ENCODE data around the gene URI1. TPM values are rescaled to one million over a fixed set of nuclear protein-coding genes. Genes with fewer than 3 reads are reported as not detected.

URI1 gene
- total RNA-seq, 2 experiments from 2014 or later = 48.3 to 60.8 TPM

DNA sequence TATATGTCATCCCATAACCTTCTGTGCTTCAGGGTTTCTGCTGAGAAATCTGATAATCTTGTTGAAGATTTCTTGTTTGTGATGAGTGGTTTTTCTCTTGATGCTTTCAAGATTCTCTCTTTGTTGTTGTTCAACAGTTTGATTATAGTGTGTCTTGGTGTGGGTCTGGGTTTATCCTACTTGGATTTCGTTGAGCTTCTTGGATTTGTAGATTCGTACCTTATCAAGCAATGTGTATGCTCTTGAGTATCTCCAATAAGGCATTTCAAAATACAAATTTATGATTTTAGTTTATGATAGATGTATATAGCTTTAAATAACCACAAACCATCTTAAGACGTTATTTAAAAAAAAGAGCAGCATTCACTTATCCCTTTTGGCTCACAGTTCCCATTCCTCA is 57.5 kb downstream of the URI1 start:
- Mint-ChIP-seq H3K9me3 (ENCODE audit: low read depth) (peaks cover 4% of the 10 kb centered on the region), H3K4me1 (peaks cover 19% of the 10 kb centered on the region), H3K27me3 (no peaks in the 10 kb centered on the region), H3K27ac (no peak overlapping the region), H3K36me3 (peaks cover 70% of the 10 kb centered on the region), H3K4me3 (no peak overlapping the region)
- ATAC-seq (no peak), DNase-seq (no peak)
- CTCF ChIA-PET = interaction anchor here (1.3 kb wide), 1 partner anchor 58 kb away, joined by 3 read pairs; no protein-coding TSS in a partner anchor

DNA sequence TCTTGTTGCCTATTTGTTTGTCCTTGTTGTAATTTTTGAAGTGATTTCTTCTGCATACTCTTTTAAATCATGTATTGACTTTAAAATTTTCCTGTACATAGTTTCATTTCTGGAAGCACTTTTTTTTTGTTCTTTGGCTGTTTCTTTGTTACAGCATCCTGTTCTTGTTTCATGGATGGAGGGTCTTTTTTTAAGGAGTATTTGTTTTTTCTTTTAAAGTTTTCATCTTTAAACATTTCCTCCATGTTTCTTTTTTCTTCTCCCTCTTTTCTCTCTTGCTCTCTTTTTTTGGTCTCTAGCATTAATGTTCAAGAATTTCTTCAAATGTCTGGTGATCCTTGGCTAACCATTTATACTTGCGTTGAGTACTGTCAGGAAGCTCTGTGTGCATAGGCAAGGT is 58.8 kb downstream of the URI1 start:
- no peak for DNase-seq
- Mint-ChIP-seq H3K4me3 (no peak overlapping the region), H3K9me3 (ENCODE audit: low read depth) (peaks cover 4% of the 10 kb centered on the region), H3K27ac (no peak overlapping the region), H3K27me3 (no peaks in the 10 kb centered on the region), H3K36me3 (peaks cover 66% of the 10 kb centered on the region), H3K4me1 (peaks cover 27% of the 10 kb centered on the region)
- no peak for ATAC-seq
- CTCF ChIA-PET = interaction anchor here (1.0 kb wide), 1 partner anchor 55 kb away, joined by 3 read pairs; no protein-coding TSS in a partner anchor

DNA sequence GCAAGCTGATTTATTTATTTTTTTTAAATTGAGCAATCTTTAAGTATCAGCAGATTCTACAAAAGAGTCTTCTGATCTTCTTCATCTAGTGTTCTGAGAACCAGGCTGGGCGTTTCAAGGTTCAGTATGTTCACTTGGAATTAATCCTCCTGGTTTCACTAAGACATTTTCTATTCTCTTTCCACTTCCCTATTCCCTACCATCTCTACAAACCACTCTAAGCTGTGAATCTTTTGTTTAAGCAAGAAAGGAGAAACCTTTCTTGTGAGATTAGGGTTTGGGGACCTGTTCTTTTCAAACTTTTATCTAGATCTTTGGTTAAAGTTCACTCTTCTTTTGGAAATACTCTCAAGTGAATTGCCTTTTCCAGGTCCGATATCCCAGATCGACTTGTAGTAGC is 59.3 kb downstream of the URI1 start:
- peaks cover 4% of the 10 kb centered on the region for H3K9me3 Mint-ChIP-seq (ENCODE audit: low read depth)
- no peak overlapping the region for H3K27ac Mint-ChIP-seq
- CTCF ChIA-PET = interaction anchor here (1.0 kb wide), 1 partner anchor 55 kb away, joined by 3 read pairs; no protein-coding TSS in a partner anchor
- H3K36me3 Mint-ChIP-seq = peaks cover 66% of the 10 kb centered on the region
- no peaks in the 10 kb centered on the region for H3K27me3 Mint-ChIP-seq
- peaks cover 31% of the 10 kb centered on the region for H3K4me1 Mint-ChIP-seq
- ATAC-seq = no peak
- H3K4me3 Mint-ChIP-seq = no peak overlapping the region
- DNase-seq = no peak

DNA sequence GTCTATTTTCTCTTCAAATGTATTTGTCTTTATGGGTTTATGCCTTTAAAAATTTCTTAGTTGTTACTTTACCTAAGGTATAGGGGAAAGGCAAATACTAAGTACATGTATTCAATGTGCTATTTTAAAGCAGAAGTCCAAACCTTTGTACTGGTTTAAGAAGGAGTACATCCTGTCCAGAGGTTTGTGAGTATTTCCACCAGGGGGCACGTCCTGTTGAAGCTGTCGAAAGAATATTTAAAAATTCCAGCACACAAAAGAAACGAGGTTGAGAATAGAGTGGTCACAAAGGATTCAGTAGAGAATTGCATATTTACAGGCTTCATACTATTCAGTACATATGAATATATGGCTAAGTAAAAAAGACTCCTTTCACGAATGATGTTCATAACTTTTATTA is 59.8 kb downstream of the URI1 start:
- ATAC-seq (no peak), DNase-seq (no peak)
- Mint-ChIP-seq H3K36me3 (peaks cover 63% of the 10 kb centered on the region), H3K4me3 (no peak overlapping the region), H3K4me1 (peaks cover 36% of the 10 kb centered on the region), H3K27me3 (no peaks in the 10 kb centered on the region), H3K9me3 (ENCODE audit: low read depth) (peaks cover 2% of the 10 kb centered on the region), H3K27ac (no peak overlapping the region)
- CTCF ChIA-PET = interaction anchor here (1.0 kb wide), 1 partner anchor 55 kb away, joined by 3 read pairs; no protein-coding TSS in a partner anchor

DNA sequence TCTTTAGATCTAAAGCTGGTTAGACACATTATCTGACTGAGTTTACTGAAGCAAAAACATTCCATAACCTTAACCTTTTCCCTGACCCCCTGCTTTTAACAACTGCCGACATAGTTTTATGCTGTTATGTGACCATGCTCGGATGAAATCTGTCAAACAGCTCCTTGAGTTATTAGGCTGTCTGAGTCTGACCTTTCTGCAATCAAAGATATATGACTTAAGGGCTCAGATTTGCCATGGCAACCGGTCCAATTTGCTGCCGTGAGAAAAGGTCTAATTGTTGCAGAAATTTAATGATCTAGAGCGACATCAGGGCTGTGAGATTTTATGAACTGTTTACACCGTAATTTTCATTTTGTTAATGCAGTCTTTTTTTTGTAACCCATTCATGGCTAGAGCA is 61.8 kb downstream of the URI1 start:
- Mint-ChIP-seq H3K27ac (no peak overlapping the region), H3K9me3 (ENCODE audit: low read depth) (peaks cover 2% of the 10 kb centered on the region), H3K4me3 (no peak overlapping the region), H3K36me3 (peaks cover 54% of the 10 kb centered on the region), H3K4me1 (peaks cover 38% of the 10 kb centered on the region), H3K27me3 (no peaks in the 10 kb centered on the region)
- CTCF ChIA-PET = interaction anchor here (0.8 kb wide), 1 partner anchor 9 kb away, joined by 3 read pairs; no protein-coding TSS in a partner anchor
- no peak for ATAC-seq
- no peak for DNase-seq

GRCh38 chr19:30004403-30004802 is 62.4 kb downstream of the URI1 start:
- peaks cover 37% of the 10 kb centered on the region for H3K4me1 Mint-ChIP-seq
- H3K36me3 Mint-ChIP-seq = peaks cover 56% of the 10 kb centered on the region
- H3K27me3 Mint-ChIP-seq = no peaks in the 10 kb centered on the region
- no peak for ATAC-seq
- CTCF ChIA-PET = no interaction called here
- DNase-seq = no peak
- H3K9me3 Mint-ChIP-seq (ENCODE audit: low read depth) = peaks cover 2% of the 10 kb centered on the region
- H3K4me3 Mint-ChIP-seq = no peak overlapping the region
- H3K27ac Mint-ChIP-seq = no peak overlapping the region

DNA sequence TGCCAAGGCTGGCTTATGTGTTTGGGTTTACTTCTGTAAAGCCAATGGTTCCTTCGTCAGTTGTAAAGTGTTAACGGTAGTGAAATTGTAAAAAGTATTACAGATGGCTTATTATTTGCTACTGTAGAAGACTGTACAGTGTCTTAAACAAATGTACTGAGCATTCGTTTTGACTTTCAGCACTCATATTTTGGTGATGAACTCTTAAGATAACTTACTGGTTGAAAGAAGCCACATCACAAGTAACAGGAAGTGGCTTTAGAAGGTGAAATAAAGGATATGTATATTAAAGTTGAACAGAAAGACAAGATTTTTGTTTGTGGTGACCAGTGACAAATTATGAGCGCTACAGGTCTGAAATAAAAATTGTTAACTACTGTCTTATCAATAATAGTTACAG is 64.2 kb downstream of the URI1 start:
- no peaks in the 10 kb centered on the region for H3K9me3 Mint-ChIP-seq (ENCODE audit: low read depth)
- H3K27me3 Mint-ChIP-seq = no peaks in the 10 kb centered on the region
- H3K4me3 Mint-ChIP-seq = peak overlapping the region; percentile 21
- ATAC-seq (peak; percentile 86), DNase-seq (no peak)
- peaks cover 43% of the 10 kb centered on the region for H3K36me3 Mint-ChIP-seq
- peak overlapping the region; percentile 85 for H3K27ac Mint-ChIP-seq
- H3K4me1 Mint-ChIP-seq = peaks cover 29% of the 10 kb centered on the region
- CTCF ChIA-PET = no interaction called here

DNA sequence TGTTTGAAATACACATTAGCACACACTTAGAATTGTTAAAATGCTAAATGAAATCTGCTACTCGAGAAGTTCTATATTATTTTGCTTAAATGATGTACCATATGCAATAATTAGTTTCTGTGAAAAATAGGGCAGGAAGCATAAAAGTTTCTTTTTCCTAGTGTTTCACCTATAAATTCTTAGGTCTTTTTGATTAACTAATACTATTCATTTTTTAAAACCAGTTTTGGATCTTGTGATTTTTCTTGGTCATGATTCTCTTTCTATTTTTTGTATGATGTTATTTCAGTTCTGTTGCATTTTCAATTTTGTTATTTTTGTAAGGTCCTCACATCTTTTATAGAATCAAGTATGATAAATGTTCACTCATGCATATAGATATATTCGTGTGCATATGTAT is 66.1 kb downstream of the URI1 start:
- H3K9me3 Mint-ChIP-seq (ENCODE audit: low read depth) = no peaks in the 10 kb centered on the region
- no peak overlapping the region for H3K27ac Mint-ChIP-seq
- peaks cover 43% of the 10 kb centered on the region for H3K36me3 Mint-ChIP-seq

DNA sequence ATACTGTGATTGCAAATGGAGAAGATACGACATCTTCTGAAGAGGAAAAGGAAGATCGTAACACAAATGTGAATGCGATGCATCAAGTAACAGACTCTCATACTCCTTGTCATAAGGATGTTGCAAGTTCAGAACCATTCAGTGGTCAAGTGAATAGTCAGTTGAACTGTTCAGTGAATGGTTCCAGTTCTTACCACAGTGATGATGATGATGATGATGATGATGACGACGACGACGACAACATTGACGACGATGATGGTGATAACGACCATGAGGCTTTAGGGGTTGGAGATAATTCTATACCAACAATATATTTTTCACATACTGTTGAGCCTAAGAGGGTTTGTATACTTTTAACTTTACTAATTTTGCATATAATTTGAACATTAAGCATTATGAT is 67.0 kb downstream of the URI1 start:
- ATAC-seq = no peak
- Mint-ChIP-seq H3K36me3 (peaks cover 44% of the 10 kb centered on the region), H3K9me3 (ENCODE audit: low read depth) (no peaks in the 10 kb centered on the region), H3K4me3 (no peak overlapping the region), H3K27me3 (no peaks in the 10 kb centered on the region), H3K27ac (no peak overlapping the region), H3K4me1 (peaks cover 27% of the 10 kb centered on the region)
- DNase-seq = no peak
- CTCF ChIA-PET = no interaction called here

More for the DNA sequence above, 66.1 kb downstream of the URI1 start:
- no peak for DNase-seq
- no peaks in the 10 kb centered on the region for H3K27me3 Mint-ChIP-seq
- H3K4me1 Mint-ChIP-seq = peaks cover 27% of the 10 kb centered on the region
- no peak overlapping the region for H3K4me3 Mint-ChIP-seq
- CTCF ChIA-PET = no interaction called here
- ATAC-seq = no peak

DNA sequence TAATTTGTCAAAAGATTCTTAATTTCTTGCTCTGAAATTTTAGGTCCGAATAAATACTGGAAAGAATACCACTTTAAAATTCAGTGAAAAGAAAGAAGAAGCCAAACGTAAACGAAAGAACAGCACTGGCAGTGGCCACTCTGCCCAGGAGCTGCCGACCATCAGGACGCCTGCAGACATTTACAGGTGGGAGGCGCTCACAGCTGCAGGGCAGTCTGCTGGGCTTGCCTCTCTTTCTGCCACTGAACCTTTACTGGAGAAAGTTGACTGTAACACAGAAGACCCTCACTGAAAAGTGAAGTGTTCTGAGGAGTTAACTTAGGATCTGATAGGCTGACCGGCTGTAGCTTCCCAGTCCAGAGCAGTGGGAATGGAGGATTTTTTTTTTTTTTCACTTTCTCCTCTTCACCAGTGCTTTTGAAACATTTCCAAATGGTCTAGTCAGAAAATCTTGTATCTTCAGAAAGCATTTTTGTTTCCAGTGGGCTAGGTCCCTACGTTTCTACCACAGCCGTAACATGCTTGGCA is 69.1 kb downstream of the URI1 start:
- Mint-ChIP-seq H3K4me3 (no peak overlapping the region), H3K27me3 (no peaks in the 10 kb centered on the region), H3K4me1 (peaks cover 13% of the 10 kb centered on the region), H3K36me3 (peaks cover 43% of the 10 kb centered on the region), H3K27ac (no peak overlapping the region), H3K9me3 (ENCODE audit: low read depth) (no peaks in the 10 kb centered on the region)
- DNase-seq (no peak), ATAC-seq (no peak)
- CTCF ChIA-PET = interaction anchor here (0.6 kb wide), 1 partner anchor 86 kb away, joined by 3 read pairs; no protein-coding TSS in a partner anchor

- DNase-seq (no peak), ATAC-seq (no peak)
- H3K27ac Mint-ChIP-seq = no peak overlapping the region
- CTCF ChIA-PET = no interaction called here
- H3K4me3 Mint-ChIP-seq = no peak overlapping the region
- H3K36me3 Mint-ChIP-seq = peaks cover 33% of the 10 kb centered on the region
- peaks cover 6% of the 10 kb centered on the region for H3K4me1 Mint-ChIP-seq
- no peaks in the 10 kb centered on the region for H3K9me3 Mint-ChIP-seq (ENCODE audit: low read depth)
- H3K27me3 Mint-ChIP-seq = no peaks in the 10 kb centered on the region
These were observed 72.7 kb downstream of the URI1 start for GRCh38 chr19:30014770-30015169.

DNA sequence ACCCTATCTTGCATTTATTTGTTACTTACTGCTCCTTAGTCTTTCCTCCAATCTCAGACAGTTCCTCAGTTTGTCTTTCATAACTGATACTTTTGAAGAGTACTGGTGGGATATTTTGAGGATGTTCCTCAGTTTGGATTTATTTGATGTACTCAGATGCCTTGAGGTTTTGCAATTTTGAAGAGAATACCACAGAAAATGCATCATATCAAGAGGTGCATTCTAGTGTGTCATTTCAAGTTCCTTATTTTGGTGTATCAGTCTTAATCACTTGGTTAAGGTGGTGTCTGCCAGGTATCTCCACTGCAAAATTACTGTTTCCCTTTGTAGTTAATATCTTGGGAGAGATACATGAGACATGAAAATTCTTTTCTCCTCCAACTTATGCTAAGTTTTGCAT is 75.1 kb downstream of the URI1 start:
- CTCF ChIA-PET = no interaction called here
- Mint-ChIP-seq H3K4me3 (no peak overlapping the region), H3K4me1 (peaks cover 6% of the 10 kb centered on the region), H3K27me3 (no peaks in the 10 kb centered on the region), H3K36me3 (peaks cover 34% of the 10 kb centered on the region), H3K9me3 (ENCODE audit: low read depth) (no peaks in the 10 kb centered on the region), H3K27ac (no peak overlapping the region)
- DNase-seq = no peak
- no peak for ATAC-seq

- Mint-ChIP-seq H3K36me3 (peaks cover 26% of the 10 kb centered on the region), H3K4me3 (no peak overlapping the region), H3K27me3 (no peaks in the 10 kb centered on the region), H3K9me3 (ENCODE audit: low read depth) (no peaks in the 10 kb centered on the region), H3K4me1 (peaks cover 6% of the 10 kb centered on the region), H3K27ac (no peak overlapping the region)
- CTCF ChIA-PET = no interaction called here
- ATAC-seq (no peak), DNase-seq (no peak)
These were observed 78.2 kb downstream of the URI1 start for GRCh38 chr19:30020189-30020588.

DNA sequence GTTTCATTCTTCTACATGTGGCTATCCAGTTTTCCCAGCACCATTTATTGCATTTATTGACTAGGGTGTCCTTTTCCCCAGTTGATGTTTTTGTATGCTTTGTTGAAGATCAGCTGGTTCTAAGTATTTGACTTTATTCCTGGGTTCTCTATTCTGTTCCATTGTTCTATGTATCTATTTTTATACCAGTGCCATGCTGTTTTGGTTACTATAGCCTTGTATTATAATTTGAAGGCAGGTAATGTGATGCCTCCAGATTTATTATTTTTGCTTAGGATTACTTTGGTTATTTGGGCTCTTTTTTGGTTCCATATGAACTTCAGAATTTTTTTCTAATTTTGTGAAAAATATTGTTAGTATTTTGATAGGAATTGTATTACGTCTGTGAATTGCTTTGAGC is 80.6 kb downstream of the URI1 start:
- Mint-ChIP-seq H3K9me3 (ENCODE audit: low read depth) (no peaks in the 10 kb centered on the region), H3K27ac (no peak overlapping the region), H3K27me3 (no peaks in the 10 kb centered on the region), H3K4me1 (peaks cover under 1% of the 10 kb centered on the region), H3K36me3 (peaks cover 34% of the 10 kb centered on the region), H3K4me3 (no peak overlapping the region)
- no peak for DNase-seq
- CTCF ChIA-PET = no interaction called here
- ATAC-seq = no peak
